ENCODE results near the gene MYRFL. TPM values are rescaled to one million over a fixed set of nuclear protein-coding genes. Genes with fewer than 3 reads are reported as not detected.

Gene MYRFL
- total and polyA plus RNA-seq, 12 donors: 0.10 to 0.51 (median 0.30) TPM; not detected in 4

DNA sequence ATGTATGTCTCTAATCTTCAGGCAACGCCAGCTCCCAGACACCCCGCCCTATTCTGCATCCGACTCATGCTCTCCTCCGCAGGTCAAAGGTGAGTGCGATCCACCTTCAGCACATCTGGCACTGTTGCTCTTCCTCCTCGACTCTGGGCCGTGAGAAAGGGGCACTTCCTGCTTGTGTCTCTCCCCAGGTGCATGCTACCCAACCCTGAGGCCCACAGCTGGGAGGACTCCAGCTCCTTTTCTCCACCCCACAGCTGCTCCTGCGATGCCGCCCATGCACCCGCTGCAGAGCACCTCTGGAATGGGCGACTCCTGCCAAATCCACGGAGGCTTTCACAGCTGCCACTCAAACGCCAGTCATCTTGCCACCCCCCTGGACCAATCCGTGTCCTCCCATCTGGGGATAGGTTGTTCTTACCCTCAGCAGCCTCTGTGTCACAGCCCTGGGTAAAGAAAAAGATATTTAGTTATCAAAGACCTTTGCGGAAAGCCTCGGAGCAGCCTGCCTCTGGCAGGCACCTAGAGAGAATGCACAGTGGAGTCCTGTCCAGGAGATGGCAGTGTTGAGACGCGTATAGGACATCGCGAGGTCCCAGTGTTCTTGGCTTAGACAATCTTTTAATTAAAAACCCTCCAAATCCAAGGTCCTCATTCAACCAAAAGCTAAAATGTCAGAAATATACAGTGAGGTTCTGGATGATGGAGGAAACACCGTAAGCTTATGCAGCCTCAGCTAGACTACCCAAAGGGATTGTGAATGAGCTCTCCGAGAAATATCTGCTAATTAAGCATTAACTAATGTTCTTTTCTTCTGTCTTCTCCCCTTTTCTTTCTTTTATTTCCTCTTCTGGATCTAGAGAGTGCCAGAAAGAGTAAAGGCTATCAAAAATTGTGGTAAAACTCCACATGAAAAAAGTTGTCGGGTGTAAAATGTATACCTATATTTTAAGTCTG, 54.3 kb downstream of the MYRFL start:
- TF ChIP-seq, protein P1, sequence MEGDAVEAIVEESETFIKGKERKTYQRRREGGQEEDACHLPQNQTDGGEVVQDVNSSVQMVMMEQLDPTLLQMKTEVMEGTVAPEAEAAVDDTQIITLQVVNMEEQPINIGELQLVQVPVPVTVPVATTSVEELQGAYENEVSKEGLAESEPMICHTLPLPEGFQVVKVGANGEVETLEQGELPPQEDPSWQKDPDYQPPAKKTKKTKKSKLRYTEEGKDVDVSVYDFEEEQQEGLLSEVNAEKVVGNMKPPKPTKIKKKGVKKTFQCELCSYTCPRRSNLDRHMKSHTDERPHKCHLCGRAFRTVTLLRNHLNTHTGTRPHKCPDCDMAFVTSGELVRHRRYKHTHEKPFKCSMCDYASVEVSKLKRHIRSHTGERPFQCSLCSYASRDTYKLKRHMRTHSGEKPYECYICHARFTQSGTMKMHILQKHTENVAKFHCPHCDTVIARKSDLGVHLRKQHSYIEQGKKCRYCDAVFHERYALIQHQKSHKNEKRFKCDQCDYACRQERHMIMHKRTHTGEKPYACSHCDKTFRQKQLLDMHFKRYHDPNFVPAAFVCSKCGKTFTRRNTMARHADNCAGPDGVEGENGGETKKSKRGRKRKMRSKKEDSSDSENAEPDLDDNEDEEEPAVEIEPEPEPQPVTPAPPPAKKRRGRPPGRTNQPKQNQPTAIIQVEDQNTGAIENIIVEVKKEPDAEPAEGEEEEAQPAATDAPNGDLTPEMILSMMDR (IDR thresholded peaks at IDR 0.05): peak; percentile 78 to 97 (median 90)
- peak; percentile 45 to 73 for DNase-seq
- Histone ChIP-seq H3K27ac (no peak overlapping the region), H3K36me3 (no peaks in the 10 kb centered on the region), H3K27me3 (no peaks in the 10 kb centered on the region), H3K4me1 (peaks cover 0 to 10% (median 4%) of the 10 kb centered on the region in 9 donors), H3K4me3 (peak overlapping the region in 6 of 10 donors; percentile 16 to 33 (median 24)), H3K9me3 (no peaks in the 10 kb centered on the region)
- ATAC-seq: peak; percentile 82 to 95 (median 94)
- intact Hi-C loops (cut with DNase I): loop anchor here in 6 of 10 donors (1.0 to 10.0 kb wide), 9 partner anchors 696 to 976 kb away; no protein-coding TSS in a partner anchor
- 24 to 30% methylated on average over 23 of the region's 23 CpGs for WGBS, 2 donors

DNA sequence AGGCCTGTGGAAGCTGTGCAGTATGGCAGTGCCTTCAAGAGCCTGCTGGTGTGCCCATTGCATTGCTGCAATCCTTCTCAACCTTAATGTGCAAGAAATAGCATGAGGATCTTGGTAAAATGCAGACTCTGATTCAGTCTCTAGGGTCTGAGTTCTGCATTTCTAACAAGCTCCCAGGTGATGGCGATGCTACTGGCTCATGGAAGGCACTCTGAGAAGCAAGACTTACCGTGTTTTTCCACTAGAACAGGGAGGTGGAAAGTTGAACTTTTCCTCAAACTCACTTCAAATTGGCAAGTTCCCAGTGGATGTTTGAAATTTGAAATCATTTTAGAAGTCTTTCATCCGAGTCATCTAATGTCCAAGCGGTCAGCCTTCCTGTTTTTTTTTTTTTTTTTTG, 55.5 kb downstream of the MYRFL start:
- H3K4me3 ChIP-seq: no peak overlapping the region
- 85 to 91% methylated on average over 4 of the region's 4 CpGs for WGBS, 2 donors
- H3K27me3 ChIP-seq: no peaks in the 10 kb centered on the region
- DNase-seq: no peak
- no peak overlapping the region for H3K27ac ChIP-seq
- no peak for ATAC-seq
- no peaks in the 10 kb centered on the region for H3K36me3 ChIP-seq
- H3K4me1 ChIP-seq: peaks cover 0 to 21% (median 4%) of the 10 kb centered on the region in 9 donors
- H3K9me3 ChIP-seq: no peaks in the 10 kb centered on the region
- intact Hi-C loops (cut with DNase I): loop anchor here in 6 of 10 donors (5.0 to 10.0 kb wide), 6 partner anchors 694 to 854 kb away; no protein-coding TSS in a partner anchor
- TF ChIP-seq, protein P1 (IDR thresholded peaks at IDR 0.05): no peak

DNA sequence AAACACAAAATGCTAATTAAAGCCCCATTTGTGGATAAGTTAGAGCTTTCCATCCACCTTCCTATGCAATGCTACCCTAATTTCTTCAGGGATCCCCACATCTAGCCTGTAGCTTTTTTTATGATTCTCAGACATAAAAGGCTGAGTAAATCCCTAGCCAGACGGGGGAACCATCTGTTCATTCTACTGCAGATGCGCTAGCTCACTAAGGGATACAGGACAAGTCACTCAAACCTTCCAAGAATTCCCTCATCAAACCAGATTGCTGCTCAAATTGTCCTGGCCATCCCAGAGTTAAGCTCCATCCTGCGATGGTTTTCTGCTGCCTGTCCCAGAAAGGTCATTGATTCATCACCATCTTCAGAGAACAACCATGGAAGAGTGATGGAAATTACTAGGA, 56.7 kb downstream of the MYRFL start:
- Histone ChIP-seq H3K36me3 (no peaks in the 10 kb centered on the region), H3K27me3 (no peaks in the 10 kb centered on the region), H3K4me1 (peaks cover 0 to 22% (median 4%) of the 10 kb centered on the region in 9 donors), H3K9me3 (no peaks in the 10 kb centered on the region), H3K27ac (no peak overlapping the region), H3K4me3 (no peak overlapping the region)
- 77 to 91% methylated on average over 3 of the region's 3 CpGs for WGBS, 2 donors
- intact Hi-C loops (cut with DNase I): loop anchor here in 6 of 10 donors (5.0 to 10.0 kb wide), 6 partner anchors 693 to 853 kb away; no protein-coding TSS in a partner anchor
- TF ChIP-seq, protein P1 (IDR thresholded peaks at IDR 0.05): no peak
- no peak for ATAC-seq
- DNase-seq: no peak

DNA sequence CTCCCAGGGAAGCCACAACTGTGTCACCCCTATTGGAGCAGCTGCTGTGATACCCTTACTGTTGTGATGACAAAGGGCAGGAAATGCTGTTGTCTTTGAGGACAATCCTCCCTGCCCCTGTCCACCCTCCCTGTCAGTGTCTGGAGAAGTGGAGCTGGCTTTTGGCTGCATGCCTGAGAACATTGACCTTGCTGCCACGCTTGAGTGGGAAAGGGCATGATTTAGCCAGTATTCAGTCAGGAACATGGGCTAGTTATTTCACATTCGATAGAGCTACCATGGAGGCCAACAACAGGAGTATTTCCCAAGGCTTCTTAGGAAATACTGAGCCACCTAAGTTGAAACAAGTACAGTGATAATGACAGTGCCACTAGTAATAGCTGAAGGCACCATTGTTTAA, 59.4 kb downstream of the MYRFL start:
- Histone ChIP-seq H3K4me3 (no peak overlapping the region), H3K36me3 (no peaks in the 10 kb centered on the region), H3K27ac (no peak overlapping the region), H3K4me1 (peaks cover 0 to 16% (median 0%) of the 10 kb centered on the region in 9 donors), H3K9me3 (no peaks in the 10 kb centered on the region), H3K27me3 (no peaks in the 10 kb centered on the region)
- TF ChIP-seq, protein P1 (IDR thresholded peaks at IDR 0.05): no peak
- 50 to 65% methylated on average over 2 of the region's 2 CpGs for WGBS, 2 donors
- DNase-seq (no peak), ATAC-seq (peak in 1 of 8 donors; percentile 22)
- intact Hi-C loops (cut with DNase I): loop anchor here in 6 of 10 donors (5.0 to 10.0 kb wide), 6 partner anchors 690 to 850 kb away; no protein-coding TSS in a partner anchor

Measured in heart right ventricle (tissue), 16 donors.